Measurements from ENCODE around the gene ENPP6.

The ENPP6 gene

GRCh38 chr4:184067931-184068554, 149.6 kb downstream of the ENPP6 start:
- H3K4me3 ChIP-seq (ENCODE audit: low read depth, low read length): no peak overlapping the region
- TF ChIP-seq CTCF (IDR thresholded peaks at IDR 0.05; ENCODE audit: low read depth, low read length): no peak

GRCh38 chr4:184066584-184067300, 150.9 kb downstream of the ENPP6 start:
- TF ChIP-seq CTCF (IDR thresholded peaks at IDR 0.05; ENCODE audit: low read depth, low read length): no peak
- no peak overlapping the region for H3K4me3 ChIP-seq (ENCODE audit: low read depth, low read length)

- no peak for TF ChIP-seq CTCF (IDR thresholded peaks at IDR 0.05; ENCODE audit: low read depth, low read length)
- no peak overlapping the region for H3K4me3 ChIP-seq (ENCODE audit: low read depth, low read length)
These were observed 152.8 kb downstream of the ENPP6 start for GRCh38 chr4:184064877-184065276.

- no peak for TF ChIP-seq CTCF (IDR thresholded peaks at IDR 0.05; ENCODE audit: low read depth, low read length)
These were observed 154.9 kb downstream of the ENPP6 start for GRCh38 chr4:184062769-184063168.

GRCh38 chr4:184061582-184061981, 156.1 kb downstream of the ENPP6 start:
- no peak for TF ChIP-seq CTCF (IDR thresholded peaks at IDR 0.05; ENCODE audit: low read depth, low read length)
- H3K4me3 ChIP-seq (ENCODE audit: low read depth, low read length): no peak overlapping the region

More at GRCh38 chr4:184062769-184063168, 154.9 kb downstream of the ENPP6 start:
- no peak overlapping the region for H3K4me3 ChIP-seq (ENCODE audit: low read depth, low read length)

- no peak for TF ChIP-seq CTCF (IDR thresholded peaks at IDR 0.05; ENCODE audit: low read depth, low read length)
- no peak overlapping the region for H3K4me3 ChIP-seq (ENCODE audit: low read depth, low read length)
These were observed 158.6 kb downstream of the ENPP6 start for GRCh38 chr4:184059099-184059498.

- no peak overlapping the region for H3K4me3 ChIP-seq (ENCODE audit: low read depth, low read length)
- TF ChIP-seq CTCF (IDR thresholded peaks at IDR 0.05; ENCODE audit: low read depth, low read length): no peak
These were observed 159.6 kb downstream of the ENPP6 start for GRCh38 chr4:184058026-184058425.
